Neural cell (in vitro differentiated cells): ENCODE measurements around the gene ACY1.

Source experiments
- CTCF ChIP-seq: fragments of 450-650 bp; IDR thresholded peaks from 2 replicates; pipeline ENCODE4 v1.5.1; 2014; ENCODE audit warnings: antibody characterized with exemption, mild to moderate bottlenecking, moderate library complexity; ENCODE audit not compliant: poor library complexity, severe bottlenecking
- EP300 ChIP-seq: fragments of 450-650 bp; conservative IDR thresholded peaks from 2 replicates; pipeline ENCODE4 v1.6.1; 2014; ENCODE audit warnings: antibody characterized with exemption, mild to moderate bottlenecking, moderate library complexity; ENCODE audit not compliant: poor library complexity, severe bottlenecking
- EZH2 ChIP-seq: fragments of 200-600, 300-800 bp; shearing (Covaris generic), sonication (generic); IDR thresholded peaks from 2 replicates; pipeline ENCODE4 v1.6.1; 2014; ENCODE audit warnings: antibody characterized with exemption, low read length, borderline replicate concordance, mild to moderate bottlenecking; ENCODE audit not compliant: insufficient read depth, poor library complexity, severe bottlenecking
- POLR2AphosphoS5 ChIP-seq: IDR thresholded peaks from 2 replicates; pipeline ENCODE4 v1.6.1; 2012
- RAD21 ChIP-seq: fragments of 450-650 bp; conservative IDR thresholded peaks from 2 replicates; pipeline ENCODE4 v1.6.1; 2014; ENCODE audit warnings: antibody characterized with exemption, mild to moderate bottlenecking, moderate library complexity
- REST ChIP-seq: IDR thresholded peaks from 2 replicates; pipeline ENCODE4 v1.6.1; 2012; ENCODE audit warnings: borderline replicate concordance
- SMC3 ChIP-seq: fragments of 450-650 bp; conservative IDR thresholded peaks from 2 replicates; pipeline ENCODE4 v1.6.1; 2014; ENCODE audit warnings: antibody characterized with exemption, mild to moderate bottlenecking, moderate library complexity; ENCODE audit not compliant: poor library complexity
- TAF1 ChIP-seq: IDR thresholded peaks from 2 replicates; pipeline ENCODE4 v1.6.1; 2012; ENCODE audit warnings: low read depth

- no peak for TF ChIP-seq EP300
- TF ChIP-seq POLR2AphosphoS5 = no peak
- no peak for TF ChIP-seq REST
- TF ChIP-seq SMC3 = no peak
- no peak for TF ChIP-seq EZH2
- TF ChIP-seq CTCF = no peak
- TF ChIP-seq RAD21 = no peak
- no peak for TF ChIP-seq TAF1
These were observed 52.9 kb downstream of the ACY1 start for GRCh38 chr3:52036222-52036694.
